ENCODE results near the gene KIAA1755. TPM values are rescaled to one million over a fixed set of nuclear protein-coding genes. Genes with fewer than 3 reads are reported as not detected.

Gene KIAA1755
- polyA plus RNA-seq, 1 of the 3 experiments (the other 2 are of a cell fraction): 0.54 TPM

DNA sequence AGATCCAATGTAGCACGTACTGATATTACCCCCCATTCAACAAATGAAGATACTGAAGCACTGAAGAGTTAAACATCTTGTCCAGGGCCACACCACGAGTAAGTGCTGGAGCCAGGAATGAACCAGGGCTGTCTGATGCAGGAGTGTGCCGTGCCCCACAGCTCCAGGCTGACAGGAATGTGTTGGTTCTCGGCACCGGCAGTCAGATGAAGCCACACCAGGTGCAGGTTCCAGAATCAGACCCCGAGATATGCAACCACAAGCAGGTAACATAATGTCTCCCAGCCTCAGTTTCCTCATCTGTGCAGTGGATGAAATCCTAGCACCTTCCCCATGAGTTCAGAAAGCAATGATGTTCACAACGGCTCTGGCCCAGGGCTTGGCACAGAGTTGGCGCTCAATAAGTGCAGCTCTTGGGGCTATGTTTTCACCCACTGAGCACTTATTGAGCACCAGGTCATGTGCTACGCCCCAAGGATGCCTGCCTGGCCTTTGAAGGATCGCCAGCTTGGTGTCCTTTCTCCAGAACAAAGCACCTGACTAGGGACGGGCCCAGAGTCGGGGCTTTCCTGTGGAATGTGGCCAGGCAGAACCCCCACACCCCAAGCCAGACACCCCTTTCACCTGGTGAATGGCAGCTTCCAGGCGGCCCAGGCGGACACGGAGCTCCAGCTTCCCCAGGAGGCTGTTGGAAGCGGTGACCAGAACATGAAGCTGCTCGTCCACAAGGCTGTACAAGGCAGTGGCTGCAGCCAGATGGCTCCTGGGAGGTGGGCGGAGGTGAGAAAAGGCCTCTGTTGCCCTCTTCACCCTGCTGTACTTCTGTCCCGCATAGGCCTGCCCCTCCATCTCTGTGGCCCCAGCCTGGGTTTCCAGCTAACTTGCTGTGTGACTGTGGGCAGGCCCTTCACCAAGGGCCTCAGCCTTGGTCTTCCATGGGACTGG lies 41.3 kb downstream of the KIAA1755 start:
- Histone ChIP-seq H3K27ac (ENCODE audit: low read depth in 2 of 2, low read length in 1 of 2) (peak overlapping the region; percentile 91 to 96), H4K20me1 (ENCODE audit: insufficient read depth) (no peaks in the 10 kb centered on the region), H3K27me3 (ENCODE audit: insufficient read depth) (no peaks in the 10 kb centered on the region), H3K4me2 (peak overlapping the region; percentile 61), H3K9ac (peak overlapping the region; percentile 57; the same call in 1 of the 2 replicates), H3K9me2 (no peaks in the 10 kb centered on the region), H3K9me3 (no peaks in the 10 kb centered on the region), H3K36me3 (replicated peaks in 1 of 2; ENCODE audit: control insufficient read depth in 1 of 2, insufficient read depth in 2 of 2, low read length in 1 of 2) (no peaks in the 10 kb centered on the region), H3K4me1 (ENCODE audit: control insufficient read depth in 1 of 2, insufficient read depth in 2 of 2, low read depth in 1 of 2, low read length in 1 of 2) (peaks cover 24 to 25% of the 10 kb centered on the region in 2 experiments; a peak in 3 of 4 replicates), H3K4me3 (ENCODE audit: low read depth in 2 of 2, low read length in 1 of 2) (no peak overlapping the region), H2AFZ (ENCODE audit: low read depth) (no peak overlapping the region), H3K79me2 (ENCODE audit: insufficient read depth) (no peaks in the 10 kb centered on the region), H3F3A (replicated peaks; ENCODE audit: insufficient read depth) (peaks cover 32% of the 10 kb centered on the region)
- TF ChIP-seq, protein P1, sequence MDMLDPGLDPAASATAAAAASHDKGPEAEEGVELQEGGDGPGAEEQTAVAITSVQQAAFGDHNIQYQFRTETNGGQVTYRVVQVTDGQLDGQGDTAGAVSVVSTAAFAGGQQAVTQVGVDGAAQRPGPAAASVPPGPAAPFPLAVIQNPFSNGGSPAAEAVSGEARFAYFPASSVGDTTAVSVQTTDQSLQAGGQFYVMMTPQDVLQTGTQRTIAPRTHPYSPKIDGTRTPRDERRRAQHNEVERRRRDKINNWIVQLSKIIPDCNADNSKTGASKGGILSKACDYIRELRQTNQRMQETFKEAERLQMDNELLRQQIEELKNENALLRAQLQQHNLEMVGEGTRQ (IDR thresholded peaks at IDR 0.05; ENCODE audit: borderline replicate concordance, low read depth, low read length): no peak
- TF ChIP-seq, protein P2, sequence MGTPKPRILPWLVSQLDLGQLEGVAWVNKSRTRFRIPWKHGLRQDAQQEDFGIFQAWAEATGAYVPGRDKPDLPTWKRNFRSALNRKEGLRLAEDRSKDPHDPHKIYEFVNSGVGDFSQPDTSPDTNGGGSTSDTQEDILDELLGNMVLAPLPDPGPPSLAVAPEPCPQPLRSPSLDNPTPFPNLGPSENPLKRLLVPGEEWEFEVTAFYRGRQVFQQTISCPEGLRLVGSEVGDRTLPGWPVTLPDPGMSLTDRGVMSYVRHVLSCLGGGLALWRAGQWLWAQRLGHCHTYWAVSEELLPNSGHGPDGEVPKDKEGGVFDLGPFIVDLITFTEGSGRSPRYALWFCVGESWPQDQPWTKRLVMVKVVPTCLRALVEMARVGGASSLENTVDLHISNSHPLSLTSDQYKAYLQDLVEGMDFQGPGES (IDR thresholded peaks at IDR 0.05; ENCODE audit: low read depth, low read length): no peak
- TF ChIP-seq FOSL2 (IDR thresholded peaks at IDR 0.05; ENCODE audit: borderline replicate concordance, low read depth) (no peak), FOXM1 (IDR thresholded peaks at IDR 0.05; ENCODE audit: low read depth) (no peak), GATA2 (CRISPR knock-in tag; IDR thresholded peaks at IDR 0.05) (no peak), GABPA (IDR thresholded peaks at IDR 0.05; ENCODE audit: low read depth) (no peak), MXI1 (IDR thresholded peaks at IDR 0.05; ENCODE audit: low read depth, low read length) (no peak)
- ChIA-PET POLR2A (no interaction called here), CTCF (interaction anchor here (0.8 to 18.4 kb wide), 18 partner anchors 10 to 654 kb away, joined by 3 to 725 read pairs (median 24); no protein-coding TSS in a partner anchor)
- no peak for DNase-seq
- 91% methylated on average over 16 of the region's 19 CpGs for WGBS (ENCODE audit: low lambda C conversion rate)

DNA sequence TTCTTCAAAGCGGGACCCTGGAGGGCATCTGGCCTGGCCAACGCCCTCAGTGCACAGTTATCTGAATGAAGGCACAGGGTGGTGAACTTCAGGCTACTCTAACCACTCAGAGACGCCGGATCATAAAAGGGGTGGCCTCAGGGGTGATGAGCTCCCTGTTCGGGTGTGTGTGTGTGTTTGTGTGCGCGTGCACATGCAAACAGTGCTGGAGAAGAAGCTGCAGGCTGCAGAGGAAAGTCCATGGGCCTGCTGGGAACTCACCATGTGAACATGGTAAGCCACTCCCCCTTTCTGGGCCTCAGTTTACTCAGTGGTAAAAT lies 42.0 kb downstream of the KIAA1755 start:
- no peak for DNase-seq
- TF ChIP-seq SIN3A (IDR thresholded peaks at IDR 0.05; ENCODE audit: borderline replicate concordance, low read depth, low read length) (no peak), TCF12 (IDR thresholded peaks at IDR 0.05) (no peak), NRF1 (IDR thresholded peaks at IDR 0.05; ENCODE audit: low read depth, low read length) (no peak), GATA2 (CRISPR knock-in tag; IDR thresholded peaks at IDR 0.05) (no peak), RAD21 (IDR thresholded peaks at IDR 0.05; ENCODE audit: low read length) (no peak), ELF1 (IDR thresholded peaks at IDR 0.05) (no peak), RCOR1 (IDR thresholded peaks at IDR 0.05; ENCODE audit: low read length) (no peak)
- TF ChIP-seq, protein P3, sequence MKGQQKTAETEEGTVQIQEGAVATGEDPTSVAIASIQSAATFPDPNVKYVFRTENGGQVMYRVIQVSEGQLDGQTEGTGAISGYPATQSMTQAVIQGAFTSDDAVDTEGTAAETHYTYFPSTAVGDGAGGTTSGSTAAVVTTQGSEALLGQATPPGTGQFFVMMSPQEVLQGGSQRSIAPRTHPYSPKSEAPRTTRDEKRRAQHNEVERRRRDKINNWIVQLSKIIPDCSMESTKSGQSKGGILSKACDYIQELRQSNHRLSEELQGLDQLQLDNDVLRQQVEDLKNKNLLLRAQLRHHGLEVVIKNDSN (IDR thresholded peaks at IDR 0.05; ENCODE audit: borderline replicate concordance, low read depth): no peak
- TF ChIP-seq, protein P1 (IDR thresholded peaks at IDR 0.05; ENCODE audit: borderline replicate concordance, low read depth, low read length): no peak
- TF ChIP-seq, protein P4, sequence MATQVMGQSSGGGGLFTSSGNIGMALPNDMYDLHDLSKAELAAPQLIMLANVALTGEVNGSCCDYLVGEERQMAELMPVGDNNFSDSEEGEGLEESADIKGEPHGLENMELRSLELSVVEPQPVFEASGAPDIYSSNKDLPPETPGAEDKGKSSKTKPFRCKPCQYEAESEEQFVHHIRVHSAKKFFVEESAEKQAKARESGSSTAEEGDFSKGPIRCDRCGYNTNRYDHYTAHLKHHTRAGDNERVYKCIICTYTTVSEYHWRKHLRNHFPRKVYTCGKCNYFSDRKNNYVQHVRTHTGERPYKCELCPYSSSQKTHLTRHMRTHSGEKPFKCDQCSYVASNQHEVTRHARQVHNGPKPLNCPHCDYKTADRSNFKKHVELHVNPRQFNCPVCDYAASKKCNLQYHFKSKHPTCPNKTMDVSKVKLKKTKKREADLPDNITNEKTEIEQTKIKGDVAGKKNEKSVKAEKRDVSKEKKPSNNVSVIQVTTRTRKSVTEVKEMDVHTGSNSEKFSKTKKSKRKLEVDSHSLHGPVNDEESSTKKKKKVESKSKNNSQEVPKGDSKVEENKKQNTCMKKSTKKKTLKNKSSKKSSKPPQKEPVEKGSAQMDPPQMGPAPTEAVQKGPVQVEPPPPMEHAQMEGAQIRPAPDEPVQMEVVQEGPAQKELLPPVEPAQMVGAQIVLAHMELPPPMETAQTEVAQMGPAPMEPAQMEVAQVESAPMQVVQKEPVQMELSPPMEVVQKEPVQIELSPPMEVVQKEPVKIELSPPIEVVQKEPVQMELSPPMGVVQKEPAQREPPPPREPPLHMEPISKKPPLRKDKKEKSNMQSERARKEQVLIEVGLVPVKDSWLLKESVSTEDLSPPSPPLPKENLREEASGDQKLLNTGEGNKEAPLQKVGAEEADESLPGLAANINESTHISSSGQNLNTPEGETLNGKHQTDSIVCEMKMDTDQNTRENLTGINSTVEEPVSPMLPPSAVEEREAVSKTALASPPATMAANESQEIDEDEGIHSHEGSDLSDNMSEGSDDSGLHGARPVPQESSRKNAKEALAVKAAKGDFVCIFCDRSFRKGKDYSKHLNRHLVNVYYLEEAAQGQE (IDR thresholded peaks at IDR 0.05; ENCODE audit: low read depth, low read length): no peak
- TF ChIP-seq, protein P2 (IDR thresholded peaks at IDR 0.05; ENCODE audit: low read depth, low read length): no peak
- TF ChIP-seq, protein P5, sequence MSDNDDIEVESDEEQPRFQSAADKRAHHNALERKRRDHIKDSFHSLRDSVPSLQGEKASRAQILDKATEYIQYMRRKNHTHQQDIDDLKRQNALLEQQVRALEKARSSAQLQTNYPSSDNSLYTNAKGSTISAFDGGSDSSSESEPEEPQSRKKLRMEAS (IDR thresholded peaks at IDR 0.05; ENCODE audit: low read depth): no peak
- Histone ChIP-seq H3K9me3 (no peaks in the 10 kb centered on the region), H2AFZ (ENCODE audit: low read depth) (no peak overlapping the region), H3K27me3 (ENCODE audit: insufficient read depth) (no peaks in the 10 kb centered on the region), H4K20me1 (ENCODE audit: insufficient read depth) (no peaks in the 10 kb centered on the region), H3K27ac (ENCODE audit: low read depth in 2 of 2, low read length in 1 of 2) (peak overlapping the region; percentile 91 to 96), H3F3A (replicated peaks; ENCODE audit: insufficient read depth) (peaks cover 32% of the 10 kb centered on the region), H3K9me2 (no peaks in the 10 kb centered on the region), H3K4me1 (ENCODE audit: control insufficient read depth in 1 of 2, insufficient read depth in 2 of 2, low read depth in 1 of 2, low read length in 1 of 2) (peaks cover 24 to 25% of the 10 kb centered on the region in 2 experiments; a peak in 3 of 4 replicates), H3K9ac (peak overlapping the region; percentile 57; the same call in 1 of the 2 replicates), H3K36me3 (replicated peaks in 1 of 2; ENCODE audit: control insufficient read depth in 1 of 2, insufficient read depth in 2 of 2, low read length in 1 of 2) (no peaks in the 10 kb centered on the region), H3K4me3 (ENCODE audit: low read depth in 2 of 2, low read length in 1 of 2) (no peak overlapping the region), H3K4me2 (peak overlapping the region; percentile 61), H3K79me2 (ENCODE audit: insufficient read depth) (no peaks in the 10 kb centered on the region)
- ChIA-PET POLR2A (no interaction called here), CTCF (interaction anchor here (1.3 to 18.4 kb wide), 7 partner anchors 9 to 163 kb away, joined by 3 to 725 read pairs (median 95); no protein-coding TSS in a partner anchor)
- 92% methylated on average over 7 of the region's 7 CpGs for WGBS (ENCODE audit: low lambda C conversion rate)

Measured in SK-N-SH (cell line).